GM06990 (cell line): ENCODE data around the gene CCDC97.

Source experiments
- DNase-seq: peaks from one replicate; pipeline ENCODE4 v3.0.0-alpha.2; 2011; ENCODE audit not compliant: insufficient read length; ENCODE audit errors: extremely low read depth
- H3K27me3 ChIP-seq: replicated peaks from 2 replicates; pipeline ENCODE4 v1.6.0; 2011; ENCODE audit warnings: low read length; ENCODE audit not compliant: control insufficient read depth, insufficient read depth
- H3K36me3 ChIP-seq: 2 replicates; pipeline ENCODE4 v1.5.1; 2011; ENCODE audit warnings: low read length; ENCODE audit not compliant: control insufficient read depth, insufficient read depth
- H3K4me3 ChIP-seq: replicated peaks from 2 replicates; pipeline ENCODE4 v1.5.1; 2011; ENCODE audit warnings: low read depth, mild to moderate bottlenecking, control low read depth, low read length
- CTCF ChIP-seq: IDR thresholded peaks from 2 replicates; pipeline ENCODE4 v1.5.1; 2011; ENCODE audit warnings: low read length, control low read depth, mild to moderate bottlenecking, inconsistent platforms; ENCODE audit not compliant: insufficient read depth, poor library complexity, severe bottlenecking

Gene CCDC97

GRCh38 chr19:41362143-41362847 lies 52.3 kb downstream of the CCDC97 start:
- Histone ChIP-seq H3K27me3 (no peaks in the 10 kb centered on the region), H3K36me3 (no peaks in the 10 kb centered on the region), H3K4me3 (no peak overlapping the region)
- no peak for DNase-seq
- TF ChIP-seq CTCF: no peak

- Histone ChIP-seq H3K4me3 (peak overlapping the region; percentile 84), H3K36me3 (no peaks in the 10 kb centered on the region), H3K27me3 (no peaks in the 10 kb centered on the region)
- TF ChIP-seq CTCF: no peak
- no peak for DNase-seq
These were observed 53.4 kb downstream of the CCDC97 start for GRCh38 chr19:41363371-41363752.

GRCh38 chr19:41363753-41364523 lies 54.0 kb downstream of the CCDC97 start, which contains the start of gene B9D2:
Gene B9D2 (minus strand): TSS chr19:41364149. CDS start chr19:41363519, 630 bp downstream.
- TF ChIP-seq CTCF: no peak
- no peaks in the 10 kb centered on the region for H3K27me3 ChIP-seq
- DNase-seq: peak; percentile 96

GRCh38 chr19:41364524-41365391 lies 54.8 kb downstream of the CCDC97 start:
- no peak for TF ChIP-seq CTCF
- H3K27me3 ChIP-seq: no peaks in the 10 kb centered on the region
- no peak for DNase-seq
- H3K4me3 ChIP-seq: peak overlapping the region; percentile 84
- H3K36me3 ChIP-seq: no peaks in the 10 kb centered on the region

More at GRCh38 chr19:41363753-41364523, 54.0 kb downstream of the CCDC97 start, which contains the start of gene B9D2:
- H3K4me3 ChIP-seq: peak within 1 kb of the TSS; percentile 84
- H3K36me3 ChIP-seq: no peaks in the 10 kb centered on the region

- peak; percentile 54 for TF ChIP-seq CTCF
- H3K36me3 ChIP-seq: no peaks in the 10 kb centered on the region
- no peak for DNase-seq
- no peak overlapping the region for H3K4me3 ChIP-seq
- H3K27me3 ChIP-seq: no peaks in the 10 kb centered on the region
These were observed 56.1 kb downstream of the CCDC97 start for GRCh38 chr19:41366089-41366488.
